Left renal pelvis (tissue), 4 donors: Measurements from ENCODE around the gene GGACT. TPM values are rescaled to one million over a fixed set of nuclear protein-coding genes. Genes with fewer than 3 reads are reported as not detected.
"Not testable (repeated sequence)": the region's sequence is repeated elsewhere in the genome, so short reads cannot be mapped to it uniquely, and the experiment has no call there.

ENCODE experiments used
- DNase-seq, 4 donors: peaks; one replicate each; pipeline ENCODE4 v3.0.0-alpha.2; 2013; ENCODE audit warnings: low read depth in 4 of 4, low spot score in 3 of 4
- polyA plus RNA-seq, 4 donors: library from polyadenylated mRNA; unstranded; fragments of 120-200 nt; gene quantifications; one replicate each; pipeline ENCODE4 v1.2.1, GENCODE V29; 2013; ENCODE audit not compliant: insufficient read length in 4 of 4

GGACT gene
- polyA plus RNA-seq, 4 donors, result 3.1 to 5.5 (median 4.2) TPM

GRCh38 chr13:100532836-100533435 lies 55.7 kb downstream of the GGACT start:
- DNase-seq, result no peak

- no peak for DNase-seq
Observed at GRCh38 chr13:100532090-100532766, 56.4 kb downstream of the GGACT start.

GRCh38 chr13:100530671-100531213 lies 57.8 kb downstream of the GGACT start:
- DNase-seq, result no peak

GRCh38 chr13:100529666-100530377 lies 58.8 kb downstream of the GGACT start:
- no peak for DNase-seq

GRCh38 chr13:100528820-100529219 lies 59.8 kb downstream of the GGACT start:
- DNase-seq, result no peak

GRCh38 chr13:100528353-100528752 lies 60.2 kb downstream of the GGACT start:
- no peak for DNase-seq

GRCh38 chr13:100527644-100528043 lies 60.9 kb downstream of the GGACT start:
- DNase-seq, result no peak

GRCh38 chr13:100526318-100527000 lies 62.1 kb downstream of the GGACT start:
- DNase-seq, result no peak

GRCh38 chr13:100525453-100526317 lies 62.9 kb downstream of the GGACT start:
- DNase-seq, result no peak

GRCh38 chr13:100524688-100525087 lies 63.9 kb downstream of the GGACT start:
- DNase-seq, result not testable (repeated sequence)

- no peak for DNase-seq
Observed at GRCh38 chr13:100523981-100524386, 64.6 kb downstream of the GGACT start.

GRCh38 chr13:100523411-100523810 lies 65.2 kb downstream of the GGACT start:
- no peak for DNase-seq

GRCh38 chr13:100522618-100523309 lies 65.8 kb downstream of the GGACT start:
- DNase-seq, result no peak

GRCh38 chr13:100521851-100522617 lies 66.6 kb downstream of the GGACT start:
- no peak for DNase-seq

GRCh38 chr13:100520936-100521850 lies 67.4 kb downstream of the GGACT start:
- DNase-seq, result no peak

GRCh38 chr13:100519626-100520025 lies 69.0 kb downstream of the GGACT start:
- DNase-seq, result no peak

GRCh38 chr13:100518394-100519062 lies 70.1 kb downstream of the GGACT start:
- DNase-seq, result no peak
